GM18507 (cell line): Measurements from ENCODE around the gene FYCO1.

Source experiments
- DNase-seq: peaks from one replicate; pipeline ENCODE4 v3.0.0; 2011; ENCODE audit warnings: low read depth; ENCODE audit not compliant: insufficient read length; ENCODE audit errors: extremely low spot score
- FAIRE-seq: peaks from 2 replicates; lab custom pipeline; 2011; peaks lifted over from hg19 to GRCh38; lab: Jason Lieb, UNC

FYCO1 gene

GRCh38 chr3:45987368-45988291, 8.0 kb downstream of the FYCO1 start:
- no peak for DNase-seq
- no peak for FAIRE-seq

GRCh38 chr3:45986303-45986982, 9.2 kb downstream of the FYCO1 start:
- FAIRE-seq, result no peak
- DNase-seq, result no peak

- FAIRE-seq, result no peak
- DNase-seq, result no peak
These were observed 9.9 kb downstream of the FYCO1 start for GRCh38 chr3:45985532-45986302.

GRCh38 chr3:45984331-45985312, 11.0 kb downstream of the FYCO1 start:
- no peak for DNase-seq
- no peak for FAIRE-seq

GRCh38 chr3:45983770-45984169, 11.9 kb downstream of the FYCO1 start:
- DNase-seq (no peak), FAIRE-seq (no peak)

- FAIRE-seq, result no peak
- DNase-seq, result no peak
These were observed 14.1 kb downstream of the FYCO1 start for GRCh38 chr3:45981346-45982074.

GRCh38 chr3:45980819-45981218, 14.8 kb downstream of the FYCO1 start:
- no peak for FAIRE-seq
- DNase-seq, result no peak

- no peak for DNase-seq
- FAIRE-seq, result no peak
These were observed 15.3 kb downstream of the FYCO1 start for GRCh38 chr3:45980229-45980813.

- no peak for DNase-seq
- FAIRE-seq, result no peak
These were observed 16.2 kb downstream of the FYCO1 start for GRCh38 chr3:45979378-45979777.

- DNase-seq (no peak), FAIRE-seq (no peak)
These were observed 17.4 kb downstream of the FYCO1 start for GRCh38 chr3:45978006-45978761.

GRCh38 chr3:45976191-45977091, 19.2 kb downstream of the FYCO1 start:
- no peak for DNase-seq
- no peak for FAIRE-seq

- no peak for DNase-seq
- FAIRE-seq, result no peak
These were observed 19.9 kb downstream of the FYCO1 start for GRCh38 chr3:45975686-45976085.

GRCh38 chr3:45974686-45975085, 20.9 kb downstream of the FYCO1 start:
- DNase-seq, result no peak
- FAIRE-seq, result no peak

- FAIRE-seq, result peak; percentile 64
- DNase-seq, result no peak
These were observed 22.9 kb downstream of the FYCO1 start for GRCh38 chr3:45972534-45973402.

- no peak for FAIRE-seq
These were observed 25.7 kb downstream of the FYCO1 start for GRCh38 chr3:45969953-45970352.

More at GRCh38 chr3:45969953-45970352, 25.7 kb downstream of the FYCO1 start:
- no peak for DNase-seq
